ENCODE data around the gene IGF1R. TPM values are rescaled to one million over a fixed set of nuclear protein-coding genes. Genes with fewer than 3 reads are reported as not detected.

The IGF1R gene
- total and polyA plus RNA-seq, 2 of the 13 experiments (the other 11 are each of a cell fraction or from before 2014, with no cell fraction given) = 15.9 to 18.4 TPM

DNA sequence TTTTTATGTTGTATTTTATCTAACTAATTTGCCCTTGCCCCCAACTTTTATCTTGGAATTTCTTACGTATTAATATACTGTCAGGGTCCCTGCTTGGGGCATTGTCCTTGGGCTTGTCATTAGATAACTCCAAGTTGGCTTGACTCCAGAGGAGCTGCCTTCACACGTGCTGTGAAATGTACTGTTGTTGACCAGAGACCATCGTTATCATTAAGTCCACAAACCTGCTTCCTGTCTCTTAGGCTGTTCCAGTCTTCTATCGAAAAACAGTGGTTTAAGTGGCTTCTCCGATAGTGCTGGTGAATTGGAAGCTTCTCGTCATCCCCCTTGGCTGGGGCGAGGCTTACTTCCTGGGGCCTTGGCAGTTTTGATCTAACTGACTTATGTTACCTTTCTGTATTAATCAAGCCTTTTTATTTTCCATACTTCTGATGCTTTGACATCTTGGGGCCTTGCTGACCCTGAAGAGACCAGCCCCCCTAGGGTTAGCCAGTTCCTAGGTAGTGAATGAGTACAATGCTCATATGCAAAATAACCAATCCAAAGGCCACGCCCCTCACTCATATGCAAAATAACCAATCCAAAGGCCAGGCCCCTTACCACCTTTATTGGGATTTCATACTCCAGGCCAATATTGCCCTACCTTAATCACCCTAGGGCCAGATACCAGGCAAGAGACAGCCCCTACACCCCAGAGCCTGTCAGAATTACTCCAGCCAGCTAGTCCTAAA is 164.5 kb downstream of the IGF1R start (continued):
- TF ChIP-seq, protein P1, sequence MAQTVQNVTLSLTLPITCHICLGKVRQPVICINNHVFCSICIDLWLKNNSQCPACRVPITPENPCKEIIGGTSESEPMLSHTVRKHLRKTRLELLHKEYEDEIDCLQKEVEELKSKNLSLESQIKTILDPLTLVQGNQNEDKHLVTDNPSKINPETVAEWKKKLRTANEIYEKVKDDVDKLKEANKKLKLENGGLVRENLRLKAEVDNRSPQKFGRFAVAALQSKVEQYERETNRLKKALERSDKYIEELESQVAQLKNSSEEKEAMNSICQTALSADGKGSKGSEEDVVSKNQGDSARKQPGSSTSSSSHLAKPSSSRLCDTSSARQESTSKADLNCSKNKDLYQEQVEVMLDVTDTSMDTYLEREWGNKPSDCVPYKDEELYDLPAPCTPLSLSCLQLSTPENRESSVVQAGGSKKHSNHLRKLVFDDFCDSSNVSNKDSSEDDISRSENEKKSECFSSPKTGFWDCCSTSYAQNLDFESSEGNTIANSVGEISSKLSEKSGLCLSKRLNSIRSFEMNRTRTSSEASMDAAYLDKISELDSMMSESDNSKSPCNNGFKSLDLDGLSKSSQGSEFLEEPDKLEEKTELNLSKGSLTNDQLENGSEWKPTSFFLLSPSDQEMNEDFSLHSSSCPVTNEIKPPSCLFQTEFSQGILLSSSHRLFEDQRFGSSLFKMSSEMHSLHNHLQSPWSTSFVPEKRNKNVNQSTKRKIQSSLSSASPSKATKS (CRISPR knock-in tag; IDR thresholded peaks at IDR 0.05) = no peak
- no peak for TF ChIP-seq ZBTB21 (CRISPR knock-in tag; IDR thresholded peaks at IDR 0.05)
- TF ChIP-seq NFATC3 (CRISPR knock-in tag; IDR thresholded peaks at IDR 0.05) = no peak
- TF ChIP-seq XRCC5 (optimal IDR thresholded peaks at IDR 0.05; ENCODE audit: low read length) = no peak
- TF ChIP-seq HOXA3 (CRISPR knock-in tag; IDR thresholded peaks at IDR 0.05) = peak; percentile 75
- TF ChIP-seq PHF20 (CRISPR knock-in tag; IDR thresholded peaks at IDR 0.05) = no peak
- peak; percentile 46; the same call in 1 of the 2 replicates for TF ChIP-seq ZMYM3 (CRISPR knock-in tag; IDR thresholded peaks at IDR 0.05)
- TF ChIP-seq, protein P2, sequence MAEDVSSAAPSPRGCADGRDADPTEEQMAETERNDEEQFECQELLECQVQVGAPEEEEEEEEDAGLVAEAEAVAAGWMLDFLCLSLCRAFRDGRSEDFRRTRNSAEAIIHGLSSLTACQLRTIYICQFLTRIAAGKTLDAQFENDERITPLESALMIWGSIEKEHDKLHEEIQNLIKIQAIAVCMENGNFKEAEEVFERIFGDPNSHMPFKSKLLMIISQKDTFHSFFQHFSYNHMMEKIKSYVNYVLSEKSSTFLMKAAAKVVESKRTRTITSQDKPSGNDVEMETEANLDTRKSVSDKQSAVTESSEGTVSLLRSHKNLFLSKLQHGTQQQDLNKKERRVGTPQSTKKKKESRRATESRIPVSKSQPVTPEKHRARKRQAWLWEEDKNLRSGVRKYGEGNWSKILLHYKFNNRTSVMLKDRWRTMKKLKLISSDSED (CRISPR knock-in tag; IDR thresholded peaks at IDR 0.05) = no peak
- peak; percentile 43; the same call in 1 of the 2 replicates for TF ChIP-seq ZNF281 (CRISPR knock-in tag; IDR thresholded peaks at IDR 0.05; ENCODE audit: borderline replicate concordance)
- TF ChIP-seq, protein P3, sequence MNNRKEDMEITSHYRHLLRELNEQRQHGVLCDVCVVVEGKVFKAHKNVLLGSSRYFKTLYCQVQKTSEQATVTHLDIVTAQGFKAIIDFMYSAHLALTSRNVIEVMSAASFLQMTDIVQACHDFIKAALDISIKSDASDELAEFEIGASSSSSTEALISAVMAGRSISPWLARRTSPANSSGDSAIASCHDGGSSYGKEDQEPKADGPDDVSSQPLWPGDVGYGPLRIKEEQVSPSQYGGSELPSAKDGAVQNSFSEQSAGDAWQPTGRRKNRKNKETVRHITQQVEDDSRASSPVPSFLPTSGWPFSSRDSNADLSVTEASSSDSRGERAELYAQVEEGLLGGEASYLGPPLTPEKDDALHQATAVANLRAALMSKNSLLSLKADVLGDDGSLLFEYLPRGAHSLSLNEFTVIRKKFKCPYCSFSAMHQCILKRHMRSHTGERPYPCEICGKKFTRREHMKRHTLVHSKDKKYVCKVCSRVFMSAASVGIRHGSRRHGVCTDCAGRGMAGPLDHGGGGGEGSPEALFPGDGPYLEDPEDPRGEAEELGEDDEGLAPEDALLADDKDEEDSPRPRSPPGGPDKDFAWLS (CRISPR knock-in tag; IDR thresholded peaks at IDR 0.05; ENCODE audit: borderline replicate concordance) = no peak
- peak; percentile 60; the same call in 1 of the 2 replicates for TF ChIP-seq PHF21A (CRISPR knock-in tag; IDR thresholded peaks at IDR 0.05)
- no peak for TF ChIP-seq ZNF354B (CRISPR knock-in tag; IDR thresholded peaks at IDR 0.05)
- no peak for TF ChIP-seq SSRP1 (CRISPR knock-in tag; IDR thresholded peaks at IDR 0.05)
- no peak for TF ChIP-seq YY1 (IDR thresholded peaks at IDR 0.05; ENCODE audit: insufficient read depth, insufficient replicate concordance, low read depth, low read length)
- no peak for TF ChIP-seq THYN1 (CRISPR knock-in tag; IDR thresholded peaks at IDR 0.05; ENCODE audit: borderline replicate concordance, low read depth)
- TF ChIP-seq ZNF180 (CRISPR knock-in tag; IDR thresholded peaks at IDR 0.05; ENCODE audit: borderline replicate concordance, low read depth) = no peak
